Stomach (tissue), 4 donors: ENCODE measurements around the gene ACTL7B.

Experiments
- POLR2A ChIP-seq, 4 donors: fragments of 450-650 bp; IDR thresholded peaks; one replicate each; pipeline ENCODE4 v1.6.1; 2016; ENCODE audit warnings: antibody characterized with exemption in 4 of 4, control low read depth in 2 of 4, mild to moderate bottlenecking in 1 of 4, moderate library complexity in 1 of 4
- POLR2AphosphoS5 ChIP-seq, 3 donors: sonication (generic); formaldehyde crosslinking; IDR thresholded peaks; one replicate each; pipeline ENCODE4 v1.6.1; 2016; ENCODE audit warnings: antibody characterized with exemption in 3 of 3
- TF ChIP-seq, protein P1 (sequence below), 7 experiments: fragments of 450-650 bp in 4 of 7; fragments of 200-600 bp in 3 of 7; sonication (generic) in 3 of 7; IDR thresholded peaks; one replicate each; pipeline ENCODE4 v1.5.1; 2016 to 2019; ENCODE audit warnings: antibody characterized with exemption in 7 of 7, control low read depth in 2 of 7, mild to moderate bottlenecking in 1 of 7

DNA sequence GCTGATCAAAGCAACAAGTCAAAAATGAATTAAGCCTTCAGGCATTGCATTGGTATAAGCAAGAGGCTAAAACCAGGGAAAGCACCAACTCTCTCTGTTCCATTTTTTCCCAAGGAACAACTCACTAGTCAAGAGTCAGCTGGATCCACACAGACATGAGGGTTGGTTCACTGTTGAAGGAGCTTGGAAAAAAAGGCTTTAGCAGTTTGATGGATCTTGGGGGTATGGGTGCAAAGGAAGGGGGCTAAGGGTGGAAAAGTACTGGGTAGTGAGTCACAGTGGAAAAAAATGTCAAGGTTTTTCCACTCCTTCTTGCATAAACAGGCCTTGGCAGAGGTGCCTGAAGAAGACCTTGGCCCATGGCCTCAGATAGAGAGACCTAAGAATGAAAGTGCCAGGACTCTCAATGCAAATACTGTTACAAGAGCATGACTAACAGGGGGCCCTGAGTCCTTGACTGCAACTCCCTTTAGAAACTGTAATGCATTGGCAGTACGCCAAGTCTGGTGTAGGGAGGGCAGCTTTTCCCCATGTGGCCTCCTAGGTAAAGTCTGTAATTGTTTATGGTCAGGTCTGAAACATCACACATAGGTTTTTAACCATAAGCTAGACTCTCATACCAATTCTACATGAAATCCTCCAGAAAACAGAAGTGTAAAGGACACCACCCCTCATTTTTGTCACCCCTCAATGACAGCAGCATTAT lies 30.0 kb upstream of the ACTL7B start:
- TF ChIP-seq POLR2A (IDR thresholded peaks at IDR 0.05) (no peak), POLR2AphosphoS5 (IDR thresholded peaks at IDR 0.05) (no peak)
- TF ChIP-seq, protein P1, sequence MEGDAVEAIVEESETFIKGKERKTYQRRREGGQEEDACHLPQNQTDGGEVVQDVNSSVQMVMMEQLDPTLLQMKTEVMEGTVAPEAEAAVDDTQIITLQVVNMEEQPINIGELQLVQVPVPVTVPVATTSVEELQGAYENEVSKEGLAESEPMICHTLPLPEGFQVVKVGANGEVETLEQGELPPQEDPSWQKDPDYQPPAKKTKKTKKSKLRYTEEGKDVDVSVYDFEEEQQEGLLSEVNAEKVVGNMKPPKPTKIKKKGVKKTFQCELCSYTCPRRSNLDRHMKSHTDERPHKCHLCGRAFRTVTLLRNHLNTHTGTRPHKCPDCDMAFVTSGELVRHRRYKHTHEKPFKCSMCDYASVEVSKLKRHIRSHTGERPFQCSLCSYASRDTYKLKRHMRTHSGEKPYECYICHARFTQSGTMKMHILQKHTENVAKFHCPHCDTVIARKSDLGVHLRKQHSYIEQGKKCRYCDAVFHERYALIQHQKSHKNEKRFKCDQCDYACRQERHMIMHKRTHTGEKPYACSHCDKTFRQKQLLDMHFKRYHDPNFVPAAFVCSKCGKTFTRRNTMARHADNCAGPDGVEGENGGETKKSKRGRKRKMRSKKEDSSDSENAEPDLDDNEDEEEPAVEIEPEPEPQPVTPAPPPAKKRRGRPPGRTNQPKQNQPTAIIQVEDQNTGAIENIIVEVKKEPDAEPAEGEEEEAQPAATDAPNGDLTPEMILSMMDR (IDR thresholded peaks at IDR 0.05) = no peak
